B cell (primary cell): ENCODE measurements around the gene UBALD2. TPM values are rescaled to one million over a fixed set of nuclear protein-coding genes. Genes with fewer than 3 reads are reported as not detected.
A peak's percentile ranks its signal among the peaks of the same experiment; 100 is the strongest.

Source experiments
- ATAC-seq: fragments of 200-7000 bp; cut with Tn5 transposase; one replicate; pipeline ENCODE4 v1.10.0; 2021; ENCODE audit warnings: low read depth, mild to moderate bottlenecking, moderate number of reproducible peaks, moderate library complexity
- CTCF ChIA-PET: fragments of 350-600 bp; sonication (Branson Sonifier 250); formaldehyde crosslinking; loops from one replicate; lab custom pipeline; 2021; ENCODE audit warnings: antibody characterized with exemption, inconsistent platforms; lab: Charles Lee
- POLR2A ChIA-PET: fragments of 350-600 bp; sonication (Branson Sonifier 250); formaldehyde crosslinking; loops from one replicate; lab custom pipeline; 2021; ENCODE audit warnings: antibody characterized with exemption; lab: Charles Lee
- DNase-seq: peaks from one replicate; pipeline ENCODE4 v3.0.0; 2013
- H2AFZ ChIP-seq: 2 replicates; pipeline ENCODE4 v1.6.1; 2012; ENCODE audit warnings: mild to moderate bottlenecking, low read depth, low read length; ENCODE audit not compliant: insufficient read depth, poor library complexity, severe bottlenecking
- H3K27ac ChIP-seq, 2 donors: 1 replicate in 1 of 2; 2 replicates in 1 of 2; pipeline ENCODE4 v1.5.1; 2012 to 2013; ENCODE audit warnings: low read length in 2 of 2, mild to moderate bottlenecking in 2 of 2, moderate library complexity in 1 of 2
- H3K27me3 ChIP-seq, 4 experiments: fragments of 200-600 bp in 1 of 4; sonication (generic) in 1 of 4; replicated peaks in 1 of 4; 1 replicate in 2 of 4; 2 replicates in 2 of 4; pipeline versions ENCODE4 v1.6.1 to v1.7.0; 2013 to 2016; ENCODE audit warnings: low read length in 3 of 4, mild to moderate bottlenecking in 2 of 4, mixed read lengths in 1 of 4, moderate library complexity in 1 of 4; ENCODE audit not compliant: insufficient read depth in 4 of 4, control insufficient read depth in 3 of 4; ENCODE audit errors: control extremely low read depth in 1 of 4
- H3K36me3 ChIP-seq, 2 experiments: replicated peaks in 1 of 2; 1 replicate in 1 of 2; 2 replicates in 1 of 2; pipeline versions ENCODE4 v1.6.1 to v1.7.1; 2013; ENCODE audit warnings: low read length in 1 of 2; ENCODE audit not compliant: insufficient read depth in 2 of 2, control insufficient read depth in 1 of 2; ENCODE audit errors: control extremely low read depth in 1 of 2, extremely low read depth in 1 of 2
- H3K4me1 ChIP-seq, 2 donors: fragments of 200-600 bp in 1 of 2; sonication (generic) in 1 of 2; 1 replicate in 1 of 2; 2 replicates in 1 of 2; pipeline versions ENCODE4 v1.5.1 to v1.6.1; 2013 to 2017; ENCODE audit warnings: low read length in 2 of 2; ENCODE audit not compliant: control insufficient read depth in 2 of 2, insufficient read depth in 2 of 2
- H3K4me2 ChIP-seq: replicated peaks from 2 replicates; pipeline ENCODE3; 2012; ENCODE audit warnings: mild to moderate bottlenecking, low read depth, low read length; ENCODE audit not compliant: poor library complexity, severe bottlenecking
- H3K4me3 ChIP-seq, 5 experiments: fragments of 200-600 bp in 1 of 5; sonication (generic) in 1 of 5; 1 replicate in 3 of 5; 2 replicates in 2 of 5; pipeline versions ENCODE4 v1.5.1 to v1.7.0; 2011 to 2016; ENCODE audit warnings: low read length in 4 of 5, mild to moderate bottlenecking in 4 of 5, low read depth in 2 of 5, control low read depth in 1 of 5, moderate library complexity in 1 of 5; ENCODE audit not compliant: insufficient read depth in 1 of 5; ENCODE audit errors: control extremely low read depth in 1 of 5, extremely low read depth in 1 of 5
- H3K79me2 ChIP-seq: fragments of 200-600 bp; sonication (generic); one replicate; pipeline ENCODE4 v1.6.0; 2016; ENCODE audit warnings: low read length; ENCODE audit not compliant: control insufficient read depth, insufficient read depth
- H3K9ac ChIP-seq: fragments of 200-600 bp; sonication (generic); 2 replicates; pipeline ENCODE4 v1.6.1; 2017; ENCODE audit warnings: mild to moderate bottlenecking, low read length, moderate library complexity
- H3K9me3 ChIP-seq, 3 donors: one replicate each; pipeline versions ENCODE4 v1.6.1 to v1.7.1; 2013; ENCODE audit warnings: low read length in 2 of 3; ENCODE audit not compliant: control insufficient read depth in 2 of 3, insufficient read depth in 1 of 3; ENCODE audit errors: control extremely low read depth in 1 of 3
- H4K20me1 ChIP-seq: 2 replicates; pipeline ENCODE4 v1.6.0; 2012; ENCODE audit warnings: mild to moderate bottlenecking, low read length; ENCODE audit not compliant: insufficient read depth, control insufficient read depth, poor library complexity, severe bottlenecking
- H3K27ac Mint-ChIP-seq: one replicate; pipeline ENCODE4 v1.8.0; 2021; ENCODE audit warnings: mixed read lengths
- H3K27me3 Mint-ChIP-seq: one replicate; pipeline ENCODE4 v1.8.0; 2021; ENCODE audit warnings: mixed read lengths
- H3K4me1 Mint-ChIP-seq: one replicate; pipeline ENCODE4 v1.8.0; 2021; ENCODE audit warnings: mixed read lengths
- H3K4me3 Mint-ChIP-seq: one replicate; pipeline ENCODE4 v1.8.0; 2021; ENCODE audit warnings: mixed read lengths
- H3K9me3 Mint-ChIP-seq: one replicate; pipeline ENCODE4 v1.8.0; 2022; ENCODE audit warnings: mixed read lengths; ENCODE audit not compliant: insufficient read depth
- EZH2 ChIP-seq: IDR thresholded peaks from 2 replicates; pipeline ENCODE4 v1.6.1; 2012; ENCODE audit warnings: borderline replicate concordance, low read depth, mild to moderate bottlenecking, moderate library complexity, low read length; ENCODE audit not compliant: insufficient read depth, poor library complexity, severe bottlenecking
- WGBS: methylation state at CpG from one replicate; pipeline ENCODE4 v1.1.5; 2013; ENCODE audit warnings: missing lambda C conversion rate; ENCODE audit not compliant: insufficient coverage; 5-methylcytosine and 5-hydroxymethylcytosine counted together
- intact Hi-C: fragments of 100-400 bp; cut with micrococcal nuclease; formaldehyde crosslinking; loops from one replicate; pipeline ENCODE4 v1.10.0; 2022
- polyA plus RNA-seq: library from polyadenylated mRNA; depleted of rRNA; stranded (reverse); fragments of >200 nt; gene quantifications from 2 replicates; pipeline ENCODE4 v1.2.3, GENCODE V29; 2012
- total RNA-seq, 2 donors: library from RNA; stranded (reverse); fragments of 120-200 nt in 1 of 2; gene quantifications; 1 replicate in 1 of 2; 2 replicates in 1 of 2; pipeline versions ENCODE4 v1.2.3 to v1.2.4, GENCODE V29; 2013 to 2022
- TF ChIP-seq, protein P1 (sequence below): fragments of 200-600 bp; IDR thresholded peaks from one replicate; pipeline ENCODE4 v1.8.0; 2022; ENCODE audit warnings: antibody characterized with exemption, mild to moderate bottlenecking

Gene UBALD2
- total and polyA plus RNA-seq, 2 donors (not counting 1 experiment from before 2014, with no cell fraction given) = 78.9 to 155 TPM

DNA sequence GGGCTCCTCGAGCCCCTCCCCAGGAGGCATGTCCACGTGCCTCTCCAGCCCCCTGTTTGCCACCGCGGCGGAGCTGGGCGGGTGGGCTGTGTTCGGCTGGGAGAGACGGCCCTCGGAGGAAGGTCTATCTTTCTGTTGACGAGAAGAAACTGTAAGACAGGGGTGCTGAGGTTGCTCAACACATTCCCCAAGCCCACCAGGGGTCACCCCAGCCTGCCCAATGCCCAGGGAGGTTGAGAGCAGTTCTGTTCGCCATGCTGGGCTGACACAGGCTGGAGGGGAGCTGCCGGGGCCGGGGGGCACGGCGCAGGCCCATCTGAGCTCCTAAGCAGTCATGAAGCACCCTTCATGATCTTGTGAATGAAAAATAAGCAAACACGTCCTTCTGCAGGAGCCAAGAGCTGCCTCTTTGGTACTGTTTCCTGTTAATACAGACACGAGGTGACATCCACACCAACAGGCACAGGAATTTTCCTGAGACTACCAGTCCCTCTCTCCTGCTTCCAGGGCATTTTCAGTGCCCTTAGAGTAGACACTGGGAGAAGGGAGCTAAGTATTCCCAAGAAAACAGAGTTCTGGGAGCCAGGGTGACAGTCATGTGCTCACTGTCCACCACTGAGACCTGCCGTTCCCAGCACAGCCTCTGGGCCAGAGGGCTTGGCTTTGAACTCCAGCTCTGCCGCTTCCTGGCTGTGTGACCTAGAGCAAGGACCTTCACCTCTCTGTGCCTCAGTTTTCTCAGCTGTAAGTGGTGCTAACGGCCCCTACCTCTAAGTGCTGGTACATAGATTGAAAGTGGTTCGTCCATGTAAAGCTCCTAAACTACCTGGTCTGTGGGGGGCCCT is 9.2 kb downstream of the UBALD2 start:
- Histone ChIP-seq H2AFZ (no peak overlapping the region), H3K9me3 (peaks cover 0 to 5% (median 0%) of the 10 kb centered on the region in 3 donors), H3K27me3 (no peaks in the 10 kb centered on the region), H3K79me2 (peaks cover 3% of the 10 kb centered on the region), H3K9ac (no peak overlapping the region), H3K4me3 (no peak overlapping the region), H3K36me3 (peaks cover 2 to 7% of the 10 kb centered on the region in 2 experiments), H3K4me1 (peaks cover 63 to 76% of the 10 kb centered on the region in 2 donors), H3K4me2 (peak overlapping the region; percentile 94), H3K27ac (peak overlapping the region; percentile 41 to 99), H4K20me1 (peaks cover 3% of the 10 kb centered on the region)
- Mint-ChIP-seq H3K4me3 (peak overlapping the region; percentile 55), H3K27me3 (no peaks in the 10 kb centered on the region), H3K27ac (peak overlapping the region; percentile 93), H3K9me3 (no peaks in the 10 kb centered on the region), H3K4me1 (peaks cover 72% of the 10 kb centered on the region)
- TF ChIP-seq, protein P1, sequence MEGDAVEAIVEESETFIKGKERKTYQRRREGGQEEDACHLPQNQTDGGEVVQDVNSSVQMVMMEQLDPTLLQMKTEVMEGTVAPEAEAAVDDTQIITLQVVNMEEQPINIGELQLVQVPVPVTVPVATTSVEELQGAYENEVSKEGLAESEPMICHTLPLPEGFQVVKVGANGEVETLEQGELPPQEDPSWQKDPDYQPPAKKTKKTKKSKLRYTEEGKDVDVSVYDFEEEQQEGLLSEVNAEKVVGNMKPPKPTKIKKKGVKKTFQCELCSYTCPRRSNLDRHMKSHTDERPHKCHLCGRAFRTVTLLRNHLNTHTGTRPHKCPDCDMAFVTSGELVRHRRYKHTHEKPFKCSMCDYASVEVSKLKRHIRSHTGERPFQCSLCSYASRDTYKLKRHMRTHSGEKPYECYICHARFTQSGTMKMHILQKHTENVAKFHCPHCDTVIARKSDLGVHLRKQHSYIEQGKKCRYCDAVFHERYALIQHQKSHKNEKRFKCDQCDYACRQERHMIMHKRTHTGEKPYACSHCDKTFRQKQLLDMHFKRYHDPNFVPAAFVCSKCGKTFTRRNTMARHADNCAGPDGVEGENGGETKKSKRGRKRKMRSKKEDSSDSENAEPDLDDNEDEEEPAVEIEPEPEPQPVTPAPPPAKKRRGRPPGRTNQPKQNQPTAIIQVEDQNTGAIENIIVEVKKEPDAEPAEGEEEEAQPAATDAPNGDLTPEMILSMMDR = no peak
- no peak for TF ChIP-seq EZH2
- ChIA-PET POLR2A (interaction anchor here (0.8 to 5.6 kb wide), 3 partner anchors 8 to 151 kb away, joined by 4 to 44 read pairs (median 5); partner anchors contain the start of gene UBALD2), CTCF (interaction anchor here (0.5 to 16.7 kb wide), 11 partner anchors 9 to 260 kb away, joined by 3 to 435 read pairs (median 5); partner anchors contain the start of gene UBALD2)
- intact Hi-C loops = loop anchor here (10.0 kb wide), 1 partner anchor 220 kb away; no protein-coding TSS in a partner anchor
- 87% methylated on average over 17 of the region's 21 CpGs for WGBS
- peak; percentile 56 for DNase-seq
- ATAC-seq = no peak
